Tibial nerve (tissue), 4 donors: ENCODE results near the gene SLC35F5. TPM values are rescaled to one million over a fixed set of nuclear protein-coding genes. Genes with fewer than 3 reads are reported as not detected.
"Not testable (repeated sequence)": the region's sequence is repeated elsewhere in the genome, so short reads cannot be mapped to it uniquely, and the experiment has no call there.

ENCODE experiments used
- DNase-seq, 2 donors: peaks; one replicate each; pipeline ENCODE4 v3.0.0-alpha.2; 2019; ENCODE audit warnings: low spot score in 2 of 2
- H3K27ac ChIP-seq, 4 donors: fragments of 200-600 bp; sonication (generic) in 3 of 4; one replicate each; pipeline ENCODE4 v1.5.1; 2017 to 2019; ENCODE audit warnings: mild to moderate bottlenecking in 1 of 4
- H3K27me3 ChIP-seq, 2 donors: fragments of 200-600 bp; sonication (generic) in 1 of 2; one replicate each; pipeline versions ENCODE4 v1.5.1 to v1.6.0; 2017 to 2019
- H3K36me3 ChIP-seq, 3 donors: fragments of 200-600 bp; sonication (generic); one replicate each; pipeline ENCODE4 v1.5.1; 2018 to 2019
- H3K4me1 ChIP-seq, 4 donors: fragments of 200-600 bp; sonication (generic) in 3 of 4; one replicate each; pipeline ENCODE4 v1.5.1; 2017 to 2019
- H3K4me3 ChIP-seq, 4 donors: fragments of 200-600 bp; sonication (generic) in 3 of 4; one replicate each; pipeline ENCODE4 v1.5.1; 2017 to 2019; ENCODE audit warnings: mild to moderate bottlenecking in 1 of 4, moderate library complexity in 1 of 4
- H3K9me3 ChIP-seq, 4 donors: fragments of 200-600 bp; sonication (generic) in 3 of 4; one replicate each; pipeline ENCODE4 v1.5.1; 2017 to 2019
- CTCF ChIP-seq, 5 experiments: fragments of 200-600 bp in 3 of 5; fragments of 450-650 bp in 2 of 5; sonication (generic) in 3 of 5; IDR thresholded peaks; one replicate each; pipeline ENCODE4 v1.5.1; 2016 to 2019; ENCODE audit warnings: antibody characterized with exemption in 5 of 5, mild to moderate bottlenecking in 3 of 5, moderate library complexity in 2 of 5
- EP300 ChIP-seq, 2 donors: sonication (generic); formaldehyde crosslinking; IDR thresholded peaks; one replicate each; pipeline ENCODE4 v1.6.1; 2017; ENCODE audit warnings: antibody characterized with exemption in 2 of 2, mild to moderate bottlenecking in 1 of 2
- POLR2A ChIP-seq, 2 donors: fragments of 450-650 bp; IDR thresholded peaks; one replicate each; pipeline ENCODE4 v1.6.1; 2017; ENCODE audit warnings: antibody characterized with exemption in 2 of 2, mild to moderate bottlenecking in 2 of 2, moderate library complexity in 2 of 2
- WGBS, 2 donors: methylation state at CpG; one replicate each; pipeline ENCODE4 v1.1.5; 2018; 5-methylcytosine and 5-hydroxymethylcytosine counted together
- total RNA-seq, 4 donors: library from RNA; depleted of rRNA; stranded (reverse); fragments of >200 nt; gene quantifications; one replicate each; pipeline ENCODE4 v1.1.0, GENCODE V29; 2016

Gene SLC35F5
- total RNA-seq, 4 donors from 2014 or later: 55.5 to 72.2 (median 61.5) TPM

GRCh38 chr2:113776949-113777348 lies 20.5 kb upstream of the SLC35F5 start:
- Histone ChIP-seq H3K27ac (no peak overlapping the region), H3K9me3 (no peaks in the 10 kb centered on the region), H3K27me3 (no peaks in the 10 kb centered on the region), H3K4me3 (no peak overlapping the region), H3K4me1 (no peaks in the 10 kb centered on the region), H3K36me3 (no peaks in the 10 kb centered on the region)
- TF ChIP-seq POLR2A (IDR thresholded peaks at IDR 0.05) (no peak), CTCF (IDR thresholded peaks at IDR 0.05) (no peak), EP300 (IDR thresholded peaks at IDR 0.05) (no peak)
- DNase-seq: no peak
- 39 to 41% methylated on average over 4 of the region's 4 CpGs for WGBS, 2 donors

GRCh38 chr2:113774616-113775015 lies 18.2 kb upstream of the SLC35F5 start:
- H3K27me3 ChIP-seq, H3K36me3 ChIP-seq, H3K4me3 ChIP-seq, DNase-seq, H3K27ac ChIP-seq, H3K4me1 ChIP-seq, H3K9me3 ChIP-seq: not testable (repeated sequence)
- WGBS, 2 donors: 85 to 89% methylated on average over 6 of the region's 6 CpGs

- 68 to 69% methylated on average over 3 of the region's 3 CpGs for WGBS, 2 donors
- no peak for DNase-seq
- Histone ChIP-seq H3K36me3 (no peaks in the 10 kb centered on the region), H3K27me3 (no peaks in the 10 kb centered on the region), H3K4me3 (no peak overlapping the region), H3K27ac (no peak overlapping the region), H3K9me3 (no peaks in the 10 kb centered on the region), H3K4me1 (no peaks in the 10 kb centered on the region)
- TF ChIP-seq EP300 (IDR thresholded peaks at IDR 0.05) (no peak), CTCF (IDR thresholded peaks at IDR 0.05) (no peak), POLR2A (IDR thresholded peaks at IDR 0.05) (no peak)
Measured at GRCh38 chr2:113770929-113771328, 14.5 kb upstream of the SLC35F5 start.

GRCh38 chr2:113769555-113769954 lies 13.1 kb upstream of the SLC35F5 start:
- Histone ChIP-seq H3K4me1 (no peaks in the 10 kb centered on the region), H3K9me3 (no peaks in the 10 kb centered on the region), H3K36me3 (no peaks in the 10 kb centered on the region), H3K4me3 (no peak overlapping the region), H3K27me3 (no peaks in the 10 kb centered on the region), H3K27ac (no peak overlapping the region)
- WGBS, 2 donors: 87 to 88% methylated on average over 3 of the region's 3 CpGs
- no peak for DNase-seq
- TF ChIP-seq POLR2A (IDR thresholded peaks at IDR 0.05) (no peak), CTCF (IDR thresholded peaks at IDR 0.05) (no peak), EP300 (IDR thresholded peaks at IDR 0.05) (no peak)

- Histone ChIP-seq H3K27ac (no peak overlapping the region), H3K27me3 (no peaks in the 10 kb centered on the region), H3K9me3 (no peaks in the 10 kb centered on the region), H3K4me3 (no peak overlapping the region), H3K4me1 (no peaks in the 10 kb centered on the region), H3K36me3 (no peaks in the 10 kb centered on the region)
- WGBS, 2 donors: 90 to 95% methylated on average over 1 of the region's 1 CpG
- no peak for DNase-seq
- no peak for TF ChIP-seq EP300 (IDR thresholded peaks at IDR 0.05)
Measured at GRCh38 chr2:113768770-113769169, 12.3 kb upstream of the SLC35F5 start.

- WGBS, 2 donors: 88 to 90% methylated on average over 4 of the region's 4 CpGs
- DNase-seq: no peak
- no peaks in the 10 kb centered on the region for H3K27me3 ChIP-seq
- no peak overlapping the region for H3K4me3 ChIP-seq
- H3K36me3 ChIP-seq: no peaks in the 10 kb centered on the region
- no peak overlapping the region for H3K27ac ChIP-seq
- no peaks in the 10 kb centered on the region for H3K9me3 ChIP-seq
- TF ChIP-seq EP300 (IDR thresholded peaks at IDR 0.05) (no peak), CTCF (IDR thresholded peaks at IDR 0.05) (no peak), POLR2A (IDR thresholded peaks at IDR 0.05) (no peak)
- no peaks in the 10 kb centered on the region for H3K4me1 ChIP-seq
Measured at GRCh38 chr2:113767811-113768460, 11.5 kb upstream of the SLC35F5 start.
